ENCODE measurements around the gene PAPPA.

Gene PAPPA

DNA sequence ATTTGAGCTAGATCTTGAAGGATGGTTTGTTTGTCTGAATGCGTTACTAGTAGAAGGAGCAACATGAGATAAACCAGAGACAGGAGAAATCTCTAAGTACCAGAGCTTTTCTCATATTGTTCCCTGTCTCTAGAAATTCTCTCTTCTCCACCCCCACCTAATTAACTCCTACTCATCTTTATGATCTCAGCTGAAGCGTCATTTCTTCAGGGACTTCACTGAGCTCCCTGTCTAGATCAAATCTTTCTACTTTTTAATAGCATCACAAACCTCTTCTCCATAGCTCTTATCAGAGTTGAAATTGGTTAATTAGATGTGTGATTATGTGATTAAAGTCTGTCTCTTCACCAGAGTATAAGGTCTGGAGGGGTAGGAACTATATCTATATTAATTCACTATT is 226.2 kb downstream of the PAPPA start:
- ChIA-PET CTCF (interaction anchor here (1.3 to 2.0 kb wide), 2 partner anchors 13 to 357 kb away, joined by 3 to 8 read pairs; no protein-coding TSS in a partner anchor), POLR2A (no interaction called here)
- TF ChIP-seq, protein P1, sequence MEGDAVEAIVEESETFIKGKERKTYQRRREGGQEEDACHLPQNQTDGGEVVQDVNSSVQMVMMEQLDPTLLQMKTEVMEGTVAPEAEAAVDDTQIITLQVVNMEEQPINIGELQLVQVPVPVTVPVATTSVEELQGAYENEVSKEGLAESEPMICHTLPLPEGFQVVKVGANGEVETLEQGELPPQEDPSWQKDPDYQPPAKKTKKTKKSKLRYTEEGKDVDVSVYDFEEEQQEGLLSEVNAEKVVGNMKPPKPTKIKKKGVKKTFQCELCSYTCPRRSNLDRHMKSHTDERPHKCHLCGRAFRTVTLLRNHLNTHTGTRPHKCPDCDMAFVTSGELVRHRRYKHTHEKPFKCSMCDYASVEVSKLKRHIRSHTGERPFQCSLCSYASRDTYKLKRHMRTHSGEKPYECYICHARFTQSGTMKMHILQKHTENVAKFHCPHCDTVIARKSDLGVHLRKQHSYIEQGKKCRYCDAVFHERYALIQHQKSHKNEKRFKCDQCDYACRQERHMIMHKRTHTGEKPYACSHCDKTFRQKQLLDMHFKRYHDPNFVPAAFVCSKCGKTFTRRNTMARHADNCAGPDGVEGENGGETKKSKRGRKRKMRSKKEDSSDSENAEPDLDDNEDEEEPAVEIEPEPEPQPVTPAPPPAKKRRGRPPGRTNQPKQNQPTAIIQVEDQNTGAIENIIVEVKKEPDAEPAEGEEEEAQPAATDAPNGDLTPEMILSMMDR (IDR thresholded peaks at IDR 0.05; ENCODE audit: control extremely low read depth, extremely low read depth, low read depth, missing control alignments) = no peak
- no peak for DNase-seq (ENCODE audit: extremely low spot score)

DNA sequence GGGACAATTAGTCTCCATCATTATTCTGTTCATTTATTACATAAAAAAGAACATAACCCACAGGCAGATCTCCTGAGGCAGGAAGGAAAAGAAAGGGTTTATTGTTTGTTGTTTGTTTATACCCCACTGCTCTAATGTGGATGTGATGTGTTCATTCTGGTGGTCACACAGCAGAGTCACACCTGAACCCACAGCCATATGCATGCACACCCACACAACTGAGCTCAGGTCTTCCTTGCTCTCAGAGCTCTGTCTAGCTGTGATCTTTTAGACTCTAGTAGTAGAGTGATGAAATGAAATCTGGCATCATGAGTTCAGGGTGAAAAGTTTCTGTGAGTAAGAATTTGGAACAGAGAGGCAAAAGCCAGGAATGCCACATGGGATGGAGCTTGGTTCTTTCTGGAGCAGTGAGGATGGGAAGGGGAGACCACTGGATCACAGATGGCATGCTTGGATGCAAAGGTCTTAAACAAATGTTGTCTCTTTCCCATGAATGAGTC is 227.0 kb downstream of the PAPPA start:
- TF ChIP-seq, protein P1 (IDR thresholded peaks at IDR 0.05; ENCODE audit: control extremely low read depth, extremely low read depth, low read depth, missing control alignments) = no peak
- DNase-seq (ENCODE audit: extremely low spot score) = no peak
- ChIA-PET POLR2A (no interaction called here), CTCF (interaction anchor here (1.3 to 2.0 kb wide), 2 partner anchors 12 to 356 kb away, joined by 3 to 8 read pairs; no protein-coding TSS in a partner anchor)

DNA sequence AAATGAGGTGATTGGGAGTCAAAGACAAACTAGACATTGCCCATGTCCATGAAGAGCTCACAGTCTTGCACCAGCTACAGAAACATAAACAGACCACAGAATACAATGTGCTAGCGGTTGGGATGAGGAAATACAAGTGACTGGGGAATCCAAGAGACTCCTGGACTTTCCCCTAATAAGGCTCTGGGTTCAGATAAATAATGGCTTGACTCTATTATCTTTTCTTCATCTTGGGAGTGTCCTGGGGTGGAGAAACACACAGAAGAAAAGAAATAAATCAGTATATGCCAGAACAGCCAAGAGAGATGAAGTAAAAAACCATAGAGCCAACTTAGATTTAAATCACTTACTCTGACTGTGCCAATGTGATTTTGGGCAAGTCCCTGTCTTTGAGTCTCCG is 227.8 kb downstream of the PAPPA start:
- ChIA-PET POLR2A (no interaction called here), CTCF (no interaction called here)
- TF ChIP-seq, protein P1 (IDR thresholded peaks at IDR 0.05; ENCODE audit: control extremely low read depth, extremely low read depth, low read depth, missing control alignments) = no peak
- no peak for DNase-seq (ENCODE audit: extremely low spot score)

DNA sequence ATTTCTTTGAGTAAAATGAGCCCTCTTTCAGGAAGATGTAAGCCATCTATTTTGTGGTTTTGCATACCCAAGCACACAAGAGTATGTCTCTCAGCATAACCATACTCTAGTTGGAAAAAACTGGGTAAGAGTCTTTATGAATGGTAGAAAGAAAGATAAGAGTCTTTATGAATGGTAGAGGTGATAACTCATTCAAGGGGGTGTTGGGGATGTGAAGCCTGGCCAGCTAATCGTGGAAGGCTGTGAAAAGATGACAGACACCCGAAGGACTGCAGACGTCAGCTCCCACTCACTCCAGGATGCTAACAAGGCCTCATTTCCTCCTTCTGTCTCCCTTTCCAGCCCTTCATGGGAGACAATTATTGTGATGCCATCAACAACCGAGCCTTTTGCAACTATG is 228.5 kb downstream of the PAPPA start:
- TF ChIP-seq, protein P1 (IDR thresholded peaks at IDR 0.05; ENCODE audit: control extremely low read depth, extremely low read depth, low read depth, missing control alignments) = no peak
- POLR2A ChIA-PET = no interaction called here
- CTCF ChIA-PET = no interaction called here
- no peak for DNase-seq (ENCODE audit: extremely low spot score)

DNA sequence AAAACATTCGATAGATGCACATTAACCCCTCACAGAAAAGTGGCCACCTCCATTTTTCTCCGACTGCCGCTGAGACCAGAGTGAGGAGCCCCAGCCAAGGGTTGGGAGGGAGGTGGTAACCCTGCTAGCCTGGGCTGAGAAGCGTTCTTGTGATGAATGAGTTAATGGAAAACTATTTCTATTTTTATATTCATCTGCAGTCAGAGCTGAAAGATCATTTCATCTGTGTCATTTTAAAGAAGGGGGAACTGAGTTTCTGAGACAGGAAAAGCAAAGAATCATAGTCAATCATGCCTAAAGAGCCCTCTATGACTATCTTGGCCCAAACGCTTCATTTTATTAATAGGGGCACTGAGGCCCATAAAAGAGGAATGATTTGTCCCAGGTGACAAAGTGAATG is 229.5 kb downstream of the PAPPA start:
- DNase-seq (ENCODE audit: extremely low spot score) = peak; percentile 36
- ChIA-PET POLR2A (no interaction called here), CTCF (no interaction called here)
- TF ChIP-seq, protein P1 (IDR thresholded peaks at IDR 0.05; ENCODE audit: control extremely low read depth, extremely low read depth, low read depth, missing control alignments) = no peak

DNA sequence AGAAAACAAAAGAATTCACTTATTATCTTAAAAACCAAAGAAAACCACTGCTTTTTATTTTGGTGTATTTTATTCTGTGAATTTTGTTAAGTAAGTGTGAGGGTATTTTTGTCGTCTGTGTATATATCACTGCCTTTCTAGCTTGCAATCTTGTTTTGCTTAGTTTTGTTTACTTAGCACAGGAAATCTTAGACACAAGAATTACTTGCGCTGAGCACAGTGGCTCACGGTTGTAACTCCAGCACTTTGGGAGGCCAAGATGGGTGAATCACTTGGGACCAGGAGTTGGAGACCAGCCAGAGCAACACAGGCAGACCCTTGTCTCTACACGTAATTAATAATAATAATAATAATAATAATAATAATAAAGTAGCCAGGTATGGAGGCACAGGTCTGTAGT is 230.3 kb downstream of the PAPPA start:
- CTCF ChIA-PET = no interaction called here
- POLR2A ChIA-PET = no interaction called here
- TF ChIP-seq, protein P1 (IDR thresholded peaks at IDR 0.05; ENCODE audit: control extremely low read depth, extremely low read depth, low read depth, missing control alignments) = no peak
- DNase-seq (ENCODE audit: extremely low spot score) = no peak

Measured in GM10248 (cell line).